Testis (tissue), 3 donors: Measurements from ENCODE around the gene LTBP4. TPM values are rescaled to one million over a fixed set of nuclear protein-coding genes. Genes with fewer than 3 reads are reported as not detected.
"Not testable (repeated sequence)": the region's sequence is repeated elsewhere in the genome, so short reads cannot be mapped to it uniquely, and the experiment has no call there.

Source experiments
- DNase-seq: peaks from one replicate; pipeline ENCODE4 v3.0.0-alpha.2; 2019
- H3K27ac ChIP-seq, 2 donors: fragments of 200-600 bp; sonication (generic); one replicate each; pipeline ENCODE4 v1.5.1; 2019
- H3K27me3 ChIP-seq: fragments of 200-600 bp; sonication (generic); one replicate; pipeline ENCODE4 v1.5.1; 2019
- H3K36me3 ChIP-seq: fragments of 200-600 bp; sonication (generic); one replicate; pipeline ENCODE4 v1.5.1; 2017; ENCODE audit warnings: low read depth; ENCODE audit errors: missing control alignments
- H3K4me1 ChIP-seq: fragments of 200-600 bp; sonication (generic); one replicate; pipeline ENCODE4 v1.5.1; 2019
- H3K4me3 ChIP-seq, 2 donors: fragments of 200-600 bp; sonication (generic); one replicate each; pipeline ENCODE4 v1.5.1; 2017 to 2019
- H3K9me3 ChIP-seq: fragments of 200-600 bp; sonication (generic); one replicate; pipeline ENCODE4 v1.5.1; 2017
- POLR2A ChIP-seq: fragments of 450-650 bp; IDR thresholded peaks from one replicate; pipeline ENCODE4 v1.6.1; 2017; ENCODE audit warnings: antibody characterized with exemption, mild to moderate bottlenecking, moderate library complexity
- WGBS, 2 donors: methylation state at CpG; one replicate each; pipeline ENCODE4 v1.1.5; 2018; 5-methylcytosine and 5-hydroxymethylcytosine counted together
- intact Hi-C: fragments of 100-400 bp; cut with DNase I; formaldehyde crosslinking; loops from one replicate; pipeline ENCODE4 v1.15.1; 2023; ENCODE audit warnings: low total_unique reads
- polyA plus RNA-seq: library from polyadenylated mRNA; stranded (reverse); fragments of 350-450 nt; fragmentation: Illumina TruSeq; extraction: RNeasy Lipid Tissue Mini Kit (QIAGEN cat#74804); gene quantifications from one replicate; pipeline ENCODE4 v1.2.3, GENCODE V29; 2014; ENCODE audit warnings: low read depth, low replicate concordance; ENCODE audit not compliant: insufficient read depth
- total RNA-seq, 2 donors: library from RNA; depleted of rRNA; stranded (reverse); fragments of >200 nt; gene quantifications; one replicate each; pipeline ENCODE4 v1.2.3, GENCODE V29; 2016
- TF ChIP-seq, protein P1 (sequence below), 3 experiments: fragments of 450-650 bp in 2 of 3; fragments of 200-600 bp in 1 of 3; sonication (generic) in 1 of 3; IDR thresholded peaks; one replicate each; pipeline ENCODE4 v1.5.1; 2016 to 2019; ENCODE audit warnings: antibody characterized with exemption in 3 of 3, mild to moderate bottlenecking in 2 of 3, moderate library complexity in 1 of 3

LTBP4 gene
- total and polyA plus RNA-seq, 3 donors from 2014 or later: 270 to 417 (median 309) TPM

DNA sequence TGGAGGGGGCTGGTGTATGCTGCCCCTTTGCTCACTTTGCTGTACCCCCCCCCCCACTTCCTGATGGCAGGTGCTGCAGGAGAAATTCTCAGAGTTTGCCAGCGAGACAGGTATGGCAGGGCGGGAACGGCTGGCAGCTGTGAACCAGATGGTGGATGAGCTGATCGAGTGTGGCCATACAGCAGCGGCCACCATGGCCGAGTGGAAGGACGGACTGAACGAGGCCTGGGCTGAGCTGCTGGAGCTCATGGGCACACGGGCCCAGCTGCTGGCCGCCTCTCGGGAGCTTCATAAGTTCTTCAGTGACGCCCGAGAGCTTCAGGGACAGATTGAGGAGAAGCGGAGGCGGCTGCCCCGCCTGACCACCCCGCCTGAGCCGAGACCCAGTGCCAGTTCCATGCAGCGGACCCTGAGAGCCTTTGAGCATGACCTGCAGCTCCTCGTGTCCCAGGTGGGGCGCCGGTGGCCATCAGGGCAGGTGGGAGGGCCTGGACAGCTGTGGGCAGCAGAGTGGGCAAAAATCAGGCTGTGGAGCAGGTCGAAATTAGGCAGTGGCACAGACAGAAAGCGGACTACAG lies 44.1 kb upstream of the LTBP4 start:
- no peaks in the 10 kb centered on the region for H3K36me3 ChIP-seq
- intact Hi-C loops: no loop called here
- DNase-seq: no peak
- H3K9me3 ChIP-seq: no peaks in the 10 kb centered on the region
- no peaks in the 10 kb centered on the region for H3K27me3 ChIP-seq
- H3K27ac ChIP-seq: no peak overlapping the region
- H3K4me1 ChIP-seq: no peaks in the 10 kb centered on the region
- no peak overlapping the region for H3K4me3 ChIP-seq
- TF ChIP-seq POLR2A: no peak
- TF ChIP-seq, protein P1, sequence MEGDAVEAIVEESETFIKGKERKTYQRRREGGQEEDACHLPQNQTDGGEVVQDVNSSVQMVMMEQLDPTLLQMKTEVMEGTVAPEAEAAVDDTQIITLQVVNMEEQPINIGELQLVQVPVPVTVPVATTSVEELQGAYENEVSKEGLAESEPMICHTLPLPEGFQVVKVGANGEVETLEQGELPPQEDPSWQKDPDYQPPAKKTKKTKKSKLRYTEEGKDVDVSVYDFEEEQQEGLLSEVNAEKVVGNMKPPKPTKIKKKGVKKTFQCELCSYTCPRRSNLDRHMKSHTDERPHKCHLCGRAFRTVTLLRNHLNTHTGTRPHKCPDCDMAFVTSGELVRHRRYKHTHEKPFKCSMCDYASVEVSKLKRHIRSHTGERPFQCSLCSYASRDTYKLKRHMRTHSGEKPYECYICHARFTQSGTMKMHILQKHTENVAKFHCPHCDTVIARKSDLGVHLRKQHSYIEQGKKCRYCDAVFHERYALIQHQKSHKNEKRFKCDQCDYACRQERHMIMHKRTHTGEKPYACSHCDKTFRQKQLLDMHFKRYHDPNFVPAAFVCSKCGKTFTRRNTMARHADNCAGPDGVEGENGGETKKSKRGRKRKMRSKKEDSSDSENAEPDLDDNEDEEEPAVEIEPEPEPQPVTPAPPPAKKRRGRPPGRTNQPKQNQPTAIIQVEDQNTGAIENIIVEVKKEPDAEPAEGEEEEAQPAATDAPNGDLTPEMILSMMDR (IDR thresholded peaks at IDR 0.05): no peak
- WGBS, 2 donors: 93 to 95% methylated on average over 21 to 23 of the region's 24 CpGs

DNA sequence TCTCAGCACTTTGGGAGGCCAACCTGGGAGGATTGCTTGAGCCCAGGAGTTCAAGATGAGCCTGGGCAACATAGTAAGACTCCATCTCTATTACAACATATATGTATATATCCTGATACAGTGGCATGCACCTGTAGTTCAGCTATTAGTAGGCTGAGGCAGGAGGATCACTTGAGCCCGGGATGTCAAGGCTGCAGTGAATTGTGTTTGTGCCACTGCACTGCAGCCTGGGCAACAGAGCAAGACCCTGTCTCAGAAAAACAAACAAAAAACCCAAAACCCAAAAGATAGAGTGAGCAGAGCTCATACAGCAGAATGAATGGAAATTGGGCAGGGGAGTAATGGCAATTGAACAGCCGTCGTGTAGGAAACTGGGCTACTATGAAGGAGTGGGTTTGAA lies 41.8 kb upstream of the LTBP4 start:
- H3K27ac ChIP-seq: no peak overlapping the region
- TF ChIP-seq POLR2A: no peak
- TF ChIP-seq, protein P1 (IDR thresholded peaks at IDR 0.05): no peak
- H3K36me3 ChIP-seq: no peaks in the 10 kb centered on the region
- no peaks in the 10 kb centered on the region for H3K27me3 ChIP-seq
- no peak for DNase-seq
- intact Hi-C loops: no loop called here
- no peaks in the 10 kb centered on the region for H3K9me3 ChIP-seq
- no peaks in the 10 kb centered on the region for H3K4me1 ChIP-seq
- no peak overlapping the region for H3K4me3 ChIP-seq
- 87 to 93% methylated on average over 3 of the region's 3 CpGs for WGBS, 2 donors

DNA sequence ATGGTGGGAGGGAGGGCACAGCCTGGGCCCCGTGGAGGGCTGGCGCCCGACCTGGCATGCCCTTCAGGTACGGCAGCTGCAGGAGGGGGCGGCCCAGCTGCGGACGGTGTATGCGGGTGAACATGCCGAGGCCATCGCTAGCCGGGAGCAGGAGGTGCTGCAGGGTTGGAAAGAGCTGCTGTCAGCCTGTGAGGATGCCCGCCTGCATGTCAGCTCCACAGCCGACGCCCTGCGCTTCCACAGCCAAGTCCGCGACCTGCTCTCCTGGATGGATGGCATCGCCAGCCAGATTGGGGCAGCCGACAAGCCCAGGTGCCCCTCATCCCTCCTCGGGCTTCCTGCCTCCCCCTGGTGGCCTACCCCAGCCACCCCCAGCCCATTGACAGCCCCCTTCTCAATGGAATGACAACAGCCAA lies 41.1 kb upstream of the LTBP4 start:
- WGBS, 2 donors: 80 to 85% methylated on average over 20 of the region's 20 CpGs
- TF ChIP-seq, protein P1 (IDR thresholded peaks at IDR 0.05): no peak

DNA sequence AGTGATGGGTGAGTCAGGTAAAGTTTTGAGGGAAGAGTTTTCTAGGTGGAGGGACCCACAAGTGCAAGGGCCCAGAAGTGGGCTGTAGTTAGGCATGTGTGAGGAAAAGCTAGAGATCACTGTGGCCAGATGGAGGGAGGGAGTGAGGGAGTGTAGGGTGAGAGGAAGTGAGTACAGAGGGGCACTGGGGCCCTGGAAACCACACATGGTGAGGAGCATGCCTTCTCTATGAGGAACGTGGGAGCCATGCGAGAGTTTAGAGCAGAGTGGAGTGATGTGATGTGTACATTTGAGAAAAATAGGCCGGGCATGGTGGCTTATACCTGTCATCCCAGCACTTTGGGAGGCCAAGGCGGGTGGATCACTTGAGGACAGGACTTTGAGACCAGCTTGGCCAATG lies 39.2 kb upstream of the LTBP4 start:
- intact Hi-C loops: no loop called here
- DNase-seq: no peak
- Histone ChIP-seq H3K4me1 (no peaks in the 10 kb centered on the region), H3K36me3 (no peaks in the 10 kb centered on the region), H3K9me3 (no peaks in the 10 kb centered on the region), H3K27me3 (no peaks in the 10 kb centered on the region), H3K4me3 (no peak overlapping the region), H3K27ac (no peak overlapping the region)
- WGBS, 2 donors: 65 to 88% methylated on average over 4 of the region's 4 CpGs
- TF ChIP-seq, protein P1 (IDR thresholded peaks at IDR 0.05): no peak
- no peak for TF ChIP-seq POLR2A

More for the DNA sequence above, 41.1 kb upstream of the LTBP4 start:
- DNase-seq: no peak
- no peaks in the 10 kb centered on the region for H3K27me3 ChIP-seq
- H3K36me3 ChIP-seq: no peaks in the 10 kb centered on the region
- no peak overlapping the region for H3K4me3 ChIP-seq
- H3K9me3 ChIP-seq: no peaks in the 10 kb centered on the region
- intact Hi-C loops: no loop called here
- H3K4me1 ChIP-seq: no peaks in the 10 kb centered on the region
- no peak overlapping the region for H3K27ac ChIP-seq

DNA sequence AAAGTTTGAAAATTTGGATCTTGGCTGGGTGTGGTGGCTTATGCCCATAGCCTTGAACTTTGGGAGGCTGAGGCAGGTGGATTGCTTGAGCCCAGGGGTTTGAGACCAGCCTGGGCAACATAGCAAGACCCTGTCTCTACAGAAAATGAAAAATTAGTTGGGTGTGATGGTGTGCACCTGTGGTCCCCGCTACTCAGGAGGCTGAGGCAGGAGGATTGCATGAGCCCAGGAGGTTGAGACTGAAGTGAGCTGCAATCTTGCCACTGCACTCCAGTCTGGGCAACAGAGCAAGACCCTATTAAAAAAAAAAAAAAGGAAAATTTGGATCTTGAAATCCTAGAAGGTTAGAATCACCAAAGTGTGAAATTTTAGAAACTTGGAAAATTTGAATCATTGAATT lies 36.6 kb upstream of the LTBP4 start:
- intact Hi-C loops, H3K27me3 ChIP-seq: not testable (repeated sequence)
- 93 to 100% methylated on average over 1 of the region's 1 CpG for WGBS, 2 donors

More for the DNA sequence above, 36.6 kb upstream of the LTBP4 start:
- not testable (repeated sequence) for DNase-seq, H3K36me3 ChIP-seq, H3K9me3 ChIP-seq, H3K27ac ChIP-seq, H3K4me3 ChIP-seq, H3K4me1 ChIP-seq
